SK-N-SH (cell line): ENCODE measurements around the gene KAT2A. TPM values are rescaled to one million over a fixed set of nuclear protein-coding genes. Genes with fewer than 3 reads are reported as not detected.

ENCODE experiments used
- CTCF ChIA-PET: fragments of 300-600, 350-600 bp; formaldehyde crosslinking; extraction: SDS; loops from one replicate; lab custom pipeline; 2021; lab: Yijun Ruan, JAX
- POLR2A ChIA-PET: fragments of 350-600 bp; sonication (Branson Sonifier 250); formaldehyde crosslinking; extraction: SDS; loops from one replicate; lab custom pipeline; 2020; ENCODE audit warnings: antibody characterized with exemption, inconsistent platforms; lab: Yijun Ruan, JAX
- DNase-seq: peaks from one replicate; pipeline ENCODE4 v3.0.0; 2012
- H2AFZ ChIP-seq: fragments of 200-600 bp; sonication (generic); 2 replicates; pipeline ENCODE4 v1.8.1; 2016; ENCODE audit warnings: antibody characterized with exemption, mild to moderate bottlenecking, low read depth
- H3F3A ChIP-seq: fragments of 200-600 bp; sonication (generic); replicated peaks from 2 replicates; pipeline ENCODE3; 2016; ENCODE audit warnings: antibody characterized with exemption, mild to moderate bottlenecking; ENCODE audit not compliant: insufficient read depth
- H3K27ac ChIP-seq, 2 experiments: fragments of 200-500 bp in 1 of 2; fragments of 200-600 bp in 1 of 2; sonication (Bioruptor generic) in 1 of 2; sonication (generic), shearing (Covaris generic) in 1 of 2; 2 replicates each; pipeline versions ENCODE4 v1.5.1 to v1.6.1; 2014 to 2016; ENCODE audit warnings: low read depth in 2 of 2, inconsistent platforms in 1 of 2, low read length in 1 of 2, mild to moderate bottlenecking in 1 of 2, mixed read lengths in 1 of 2
- H3K27me3 ChIP-seq: fragments of 200-600 bp; sonication (generic), shearing (Covaris generic); 2 replicates; pipeline ENCODE4 v1.6.1; 2016; ENCODE audit warnings: mixed run types; ENCODE audit not compliant: insufficient read depth
- H3K36me3 ChIP-seq, 2 experiments: fragments of 200-500 bp in 1 of 2; fragments of 200-600 bp in 1 of 2; sonication (Bioruptor generic) in 1 of 2; sonication (generic) in 1 of 2; replicated peaks in 1 of 2; 2 replicates each; pipeline versions ENCODE3 to v1.5.1; 2014 to 2016; ENCODE audit warnings: low read length in 1 of 2, mild to moderate bottlenecking in 1 of 2; ENCODE audit not compliant: insufficient read depth in 2 of 2, control insufficient read depth in 1 of 2
- H3K4me1 ChIP-seq, 2 experiments: fragments of 200-500 bp in 1 of 2; fragments of 200-600 bp in 1 of 2; sonication (Bioruptor generic) in 1 of 2; sonication (generic), shearing (Covaris generic) in 1 of 2; 2 replicates each; pipeline versions ENCODE4 v1.5.1 to v1.6.1; 2014 to 2016; ENCODE audit warnings: low read depth in 1 of 2, low read length in 1 of 2, mixed run types in 1 of 2; ENCODE audit not compliant: insufficient read depth in 2 of 2, control insufficient read depth in 1 of 2
- H3K4me2 ChIP-seq: fragments of 200-600 bp; sonication (generic), shearing (Covaris generic); 2 replicates; pipeline ENCODE4 v1.6.1; 2017; ENCODE audit warnings: mixed run types
- H3K4me3 ChIP-seq, 2 experiments: fragments of 200-500 bp in 1 of 2; fragments of 200-600 bp in 1 of 2; sonication (Bioruptor generic) in 1 of 2; sonication (generic), shearing (Covaris generic) in 1 of 2; 2 replicates each; pipeline versions ENCODE4 v1.5.1 to v1.8.1; 2014 to 2016; ENCODE audit warnings: low read depth in 2 of 2, inconsistent platforms in 1 of 2, low read length in 1 of 2, mild to moderate bottlenecking in 1 of 2, mixed read lengths in 1 of 2, moderate library complexity in 1 of 2
- H3K79me2 ChIP-seq: fragments of 200-600 bp; sonication (generic); 2 replicates; pipeline ENCODE4 v1.8.1; 2017; ENCODE audit warnings: mild to moderate bottlenecking; ENCODE audit not compliant: insufficient read depth
- H3K9ac ChIP-seq: fragments of 200-600 bp; sonication (generic); 2 replicates; pipeline ENCODE4 v1.6.1; 2017; ENCODE audit warnings: mixed run types
- H3K9me2 ChIP-seq: fragments of 200-600 bp; sonication (generic); 2 replicates; pipeline ENCODE4 v1.6.1; 2017; ENCODE audit warnings: mixed run types
- H3K9me3 ChIP-seq: fragments of 200-600 bp; sonication (generic); 2 replicates; pipeline ENCODE4 v1.6.1; 2017; ENCODE audit warnings: mixed run types, mild to moderate bottlenecking, moderate library complexity
- H4K20me1 ChIP-seq: fragments of 200-600 bp; sonication (generic); 2 replicates; pipeline ENCODE4 v1.6.1; 2017; ENCODE audit warnings: mild to moderate bottlenecking, mixed run types; ENCODE audit not compliant: insufficient read depth
- CHD2 ChIP-seq: fragments of 150-350 bp; IDR thresholded peaks from 2 replicates; pipeline ENCODE4 v1.6.1; 2018; ENCODE audit warnings: low read length; ENCODE audit not compliant: partially characterized antibody
- EP300 ChIP-seq, 2 experiments: IDR thresholded peaks; 2 replicates each; pipeline versions ENCODE4 v1.4.0 to v1.6.1; 2012; ENCODE audit warnings: borderline replicate concordance in 1 of 2, low read depth in 1 of 2, low read length in 1 of 2
- EZH2phosphoT487 ChIP-seq: fragments of 200-600 bp; sonication (generic); IDR thresholded peaks from 2 replicates; pipeline ENCODE4 v1.6.1; 2017; ENCODE audit warnings: low read depth, mixed run types, mild to moderate bottlenecking, antibody characterized with exemption, moderate library complexity, borderline replicate concordance
- JUND ChIP-seq: IDR thresholded peaks from 2 replicates; pipeline ENCODE4 v1.4.0; 2012
- MXI1 ChIP-seq: IDR thresholded peaks from 2 replicates; pipeline ENCODE4 v1.6.1; 2012; ENCODE audit warnings: mild to moderate bottlenecking, low read depth, low read length, improper control_type of control experiment
- NFIC ChIP-seq: IDR thresholded peaks from 2 replicates; pipeline ENCODE4 v1.4.0; 2012; ENCODE audit warnings: borderline replicate concordance
- NRF1 ChIP-seq: IDR thresholded peaks from 2 replicates; pipeline ENCODE4 v1.6.1; 2012; ENCODE audit warnings: low read depth, mild to moderate bottlenecking, low read length
- PBX3 ChIP-seq: IDR thresholded peaks from 2 replicates; pipeline ENCODE4; 2012
- RAD21 ChIP-seq: IDR thresholded peaks from 2 replicates; pipeline ENCODE4 v1.6.1; 2012; ENCODE audit warnings: mild to moderate bottlenecking, low read length
- RCOR1 ChIP-seq: fragments of 150-350 bp; IDR thresholded peaks from 2 replicates; pipeline ENCODE4 v1.6.1; 2017; ENCODE audit warnings: antibody characterized with exemption, low read length
- RXRA ChIP-seq: IDR thresholded peaks from 2 replicates; pipeline ENCODE4 v1.4.0; 2012; ENCODE audit warnings: low read depth, mild to moderate bottlenecking, borderline replicate concordance
- TAF1 ChIP-seq: IDR thresholded peaks from 2 replicates; pipeline ENCODE4 v1.6.1; 2012; ENCODE audit warnings: low read depth, mild to moderate bottlenecking, low read length, moderate library complexity, borderline replicate concordance
- TCF12 ChIP-seq: IDR thresholded peaks from 2 replicates; pipeline ENCODE4 v1.4.0; 2012
- TEAD4 ChIP-seq: IDR thresholded peaks from 2 replicates; pipeline ENCODE4 v1.4.0; 2012; ENCODE audit warnings: mild to moderate bottlenecking, borderline replicate concordance; ENCODE audit not compliant: insufficient read depth
- YY1 ChIP-seq: IDR thresholded peaks from 2 replicates; pipeline ENCODE4 v1.4.0; 2012; ENCODE audit warnings: low read depth, mild to moderate bottlenecking
- whole genome bisulfite sequencing: methylation state at CpG from one replicate; pipeline ENCODE4 v1.1.6; 2017; ENCODE audit warnings: low lambda C conversion rate; 5-methylcytosine and 5-hydroxymethylcytosine counted together
- polyA plus RNA-seq, 3 experiments: library from polyadenylated mRNA; depleted of rRNA; stranded (reverse); fragments of >200 nt; gene quantifications; 2 replicates each; pipeline ENCODE4 v1.2.3, GENCODE V29; 2012
- TF ChIP-seq, protein P1 (sequence below): IDR thresholded peaks from 2 replicates; pipeline ENCODE4 v1.4.0; 2012; ENCODE audit warnings: low read depth
- TF ChIP-seq, protein P2 (sequence below): fragments of 150-350 bp; IDR thresholded peaks from 2 replicates; pipeline ENCODE4 v1.6.1; 2016; ENCODE audit warnings: mild to moderate bottlenecking, low read depth, low read length
- TF ChIP-seq, protein P3 (sequence below): IDR thresholded peaks from 2 replicates; pipeline ENCODE4 v1.6.1; 2012; ENCODE audit warnings: mild to moderate bottlenecking, low read depth, low read length, moderate library complexity

KAT2A gene
- polyA plus RNA-seq, 1 of the 3 experiments (the other 2 are of a cell fraction) = 45.1 TPM

- H3K4me3 ChIP-seq = peak overlapping the region; percentile 90 to 99
- H3K9me3 ChIP-seq = no peaks in the 10 kb centered on the region
- no peaks in the 10 kb centered on the region for H3K27me3 ChIP-seq
- peak overlapping the region; percentile 96 for H3K9ac ChIP-seq
- POLR2A ChIA-PET = interaction anchor here (0.5 to 0.8 kb wide), 3 partner anchors 33 to 1866 kb away, joined by 3 to 4 read pairs (median 4); partner anchors contain the start of genes DNAJC7 and KAT2A
- CTCF ChIA-PET = interaction anchor here (0.9 to 1.9 kb wide), 3 partner anchors 27 to 136 kb away, joined by 3 to 7 read pairs (median 4); partner anchors contain the start of genes DNAJC7 and KCNH4
- peaks cover 4 to 6% of the 10 kb centered on the region in 2 experiments for H3K36me3 ChIP-seq
- peaks cover 11 to 17% of the 10 kb centered on the region in 2 experiments; a peak in 2 of 4 replicates for H3K4me1 ChIP-seq
- no peak for TF ChIP-seq NRF1
- no peak for TF ChIP-seq YY1
- TF ChIP-seq MXI1 = peak; percentile 74
- TF ChIP-seq, protein P1, sequence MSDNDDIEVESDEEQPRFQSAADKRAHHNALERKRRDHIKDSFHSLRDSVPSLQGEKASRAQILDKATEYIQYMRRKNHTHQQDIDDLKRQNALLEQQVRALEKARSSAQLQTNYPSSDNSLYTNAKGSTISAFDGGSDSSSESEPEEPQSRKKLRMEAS = 0 out of 2 replicates have a peak, but pooled peaks have one; percentile 34
- TF ChIP-seq, all 33 proteins: peak for 2
- WGBS = 6% methylated on average over 13 of the region's 15 CpGs
- H3K9me2 ChIP-seq = no peaks in the 10 kb centered on the region
- H2AFZ ChIP-seq = 0 out of 2 replicates have a peak overlapping the region, but pooled peaks have one; percentile 14
- H4K20me1 ChIP-seq = peaks cover 47% of the 10 kb centered on the region
- H3F3A ChIP-seq = peaks cover 2% of the 10 kb centered on the region
- peaks cover 57% of the 10 kb centered on the region for H3K79me2 ChIP-seq
- DNase-seq = no peak
- H3K27ac ChIP-seq = peak overlapping the region; percentile 58 to 68
- H3K4me2 ChIP-seq = peak overlapping the region; percentile 100
Observed at GRCh38 chr17:42153919-42154742, 33.0 kb upstream of the KAT2A start.

- 98% methylated on average over 12 of the region's 13 CpGs for WGBS
- H3K9me3 ChIP-seq = no peaks in the 10 kb centered on the region
- no peaks in the 10 kb centered on the region for H3K27me3 ChIP-seq
- no peak overlapping the region for H2AFZ ChIP-seq
- ChIA-PET CTCF (no interaction called here), POLR2A (no interaction called here)
- peaks cover 6 to 16% of the 10 kb centered on the region in 2 experiments for H3K36me3 ChIP-seq
- H3K4me2 ChIP-seq = no peak overlapping the region
- H3K9me2 ChIP-seq = no peaks in the 10 kb centered on the region
- no peak overlapping the region for H3K9ac ChIP-seq
- no peak overlapping the region for H3K27ac ChIP-seq
- H3K79me2 ChIP-seq = peaks cover 98% of the 10 kb centered on the region
- H3F3A ChIP-seq = peaks cover 12% of the 10 kb centered on the region
- H3K4me1 ChIP-seq = peaks cover 0 to 15% of the 10 kb centered on the region in 2 experiments; a peak in 2 of 4 replicates
- peaks cover 72% of the 10 kb centered on the region for H4K20me1 ChIP-seq
- no peak for DNase-seq
- H3K4me3 ChIP-seq = no peak overlapping the region
- TF ChIP-seq, protein P2, sequence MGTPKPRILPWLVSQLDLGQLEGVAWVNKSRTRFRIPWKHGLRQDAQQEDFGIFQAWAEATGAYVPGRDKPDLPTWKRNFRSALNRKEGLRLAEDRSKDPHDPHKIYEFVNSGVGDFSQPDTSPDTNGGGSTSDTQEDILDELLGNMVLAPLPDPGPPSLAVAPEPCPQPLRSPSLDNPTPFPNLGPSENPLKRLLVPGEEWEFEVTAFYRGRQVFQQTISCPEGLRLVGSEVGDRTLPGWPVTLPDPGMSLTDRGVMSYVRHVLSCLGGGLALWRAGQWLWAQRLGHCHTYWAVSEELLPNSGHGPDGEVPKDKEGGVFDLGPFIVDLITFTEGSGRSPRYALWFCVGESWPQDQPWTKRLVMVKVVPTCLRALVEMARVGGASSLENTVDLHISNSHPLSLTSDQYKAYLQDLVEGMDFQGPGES = no peak
- TF ChIP-seq TCF12 (no peak), YY1 (no peak), RAD21 (no peak), JUND (no peak), NFIC (no peak), TEAD4 (no peak), PBX3 (no peak), CHD2 (no peak), RXRA (no peak), EZH2phosphoT487 (no peak), MXI1 (no peak), TAF1 (no peak), RCOR1 (no peak), EP300 (IDR thresholded peaks at IDR 0.05; ENCODE audit: borderline replicate concordance in 1 of 2, low read depth in 1 of 2, low read length in 1 of 2) (no peak)
- TF ChIP-seq, protein P1 = no peak
- TF ChIP-seq, protein P3, sequence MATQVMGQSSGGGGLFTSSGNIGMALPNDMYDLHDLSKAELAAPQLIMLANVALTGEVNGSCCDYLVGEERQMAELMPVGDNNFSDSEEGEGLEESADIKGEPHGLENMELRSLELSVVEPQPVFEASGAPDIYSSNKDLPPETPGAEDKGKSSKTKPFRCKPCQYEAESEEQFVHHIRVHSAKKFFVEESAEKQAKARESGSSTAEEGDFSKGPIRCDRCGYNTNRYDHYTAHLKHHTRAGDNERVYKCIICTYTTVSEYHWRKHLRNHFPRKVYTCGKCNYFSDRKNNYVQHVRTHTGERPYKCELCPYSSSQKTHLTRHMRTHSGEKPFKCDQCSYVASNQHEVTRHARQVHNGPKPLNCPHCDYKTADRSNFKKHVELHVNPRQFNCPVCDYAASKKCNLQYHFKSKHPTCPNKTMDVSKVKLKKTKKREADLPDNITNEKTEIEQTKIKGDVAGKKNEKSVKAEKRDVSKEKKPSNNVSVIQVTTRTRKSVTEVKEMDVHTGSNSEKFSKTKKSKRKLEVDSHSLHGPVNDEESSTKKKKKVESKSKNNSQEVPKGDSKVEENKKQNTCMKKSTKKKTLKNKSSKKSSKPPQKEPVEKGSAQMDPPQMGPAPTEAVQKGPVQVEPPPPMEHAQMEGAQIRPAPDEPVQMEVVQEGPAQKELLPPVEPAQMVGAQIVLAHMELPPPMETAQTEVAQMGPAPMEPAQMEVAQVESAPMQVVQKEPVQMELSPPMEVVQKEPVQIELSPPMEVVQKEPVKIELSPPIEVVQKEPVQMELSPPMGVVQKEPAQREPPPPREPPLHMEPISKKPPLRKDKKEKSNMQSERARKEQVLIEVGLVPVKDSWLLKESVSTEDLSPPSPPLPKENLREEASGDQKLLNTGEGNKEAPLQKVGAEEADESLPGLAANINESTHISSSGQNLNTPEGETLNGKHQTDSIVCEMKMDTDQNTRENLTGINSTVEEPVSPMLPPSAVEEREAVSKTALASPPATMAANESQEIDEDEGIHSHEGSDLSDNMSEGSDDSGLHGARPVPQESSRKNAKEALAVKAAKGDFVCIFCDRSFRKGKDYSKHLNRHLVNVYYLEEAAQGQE = no peak
Observed at GRCh38 chr17:42146911-42147607, 25.9 kb upstream of the KAT2A start.
